Activated CD8-positive, alpha-beta T cell treated with anti-CD3 and anti-CD28 coated beads, Interleukin-2, amount 10 ng/mL, durations not matched to agents 7 days and 5 days (primary cell): ENCODE results near the gene MCTP2. TPM values are rescaled to one million over a fixed set of nuclear protein-coding genes. Genes with fewer than 3 reads are reported as not detected.

Source experiments
- ATAC-seq: fragments of 150-1000 bp; cut with Tn5 transposase; one replicate; pipeline ENCODE4 v1.10.0; 2021; ENCODE audit warnings: moderate library complexity
- CTCF ChIA-PET: fragments of 350-600 bp; sonication (Branson Sonifier 250); formaldehyde crosslinking; loops from one replicate; lab custom pipeline; 2021; ENCODE audit warnings: antibody characterized with exemption; lab: Charles Lee
- POLR2A ChIA-PET: fragments of 350-600 bp; sonication (Branson Sonifier 250); formaldehyde crosslinking; loops from one replicate; lab custom pipeline; 2021; ENCODE audit warnings: antibody characterized with exemption; lab: Charles Lee
- DNase-seq: peaks from one replicate; pipeline ENCODE4 v3.0.0-alpha.2; 2020
- H3K27ac Mint-ChIP-seq: one replicate; pipeline ENCODE4 v1.8.0; 2021; ENCODE audit warnings: mild to moderate bottlenecking, mixed read lengths
- H3K27me3 Mint-ChIP-seq: one replicate; pipeline ENCODE4 v1.8.0; 2021; ENCODE audit warnings: low read depth, mixed read lengths
- H3K36me3 Mint-ChIP-seq: one replicate; pipeline ENCODE4 v1.8.0; 2021; ENCODE audit warnings: low read depth, mixed read lengths
- H3K4me1 Mint-ChIP-seq: one replicate; pipeline ENCODE4 v1.8.0; 2021; ENCODE audit warnings: low read depth, mixed read lengths
- H3K4me3 Mint-ChIP-seq: one replicate; pipeline ENCODE4 v1.8.0; 2021; ENCODE audit warnings: mild to moderate bottlenecking, mixed read lengths
- H3K9me3 Mint-ChIP-seq: one replicate; pipeline ENCODE4 v1.8.0; 2022; ENCODE audit warnings: mixed read lengths; ENCODE audit not compliant: insufficient read depth
- total RNA-seq, 2 experiments: library from RNA; stranded (reverse); gene quantifications; one replicate each; pipeline ENCODE4 v1.2.3, GENCODE V29; 2021

MCTP2 gene
- total RNA-seq, 2 experiments from 2014 or later: 26.2 to 26.9 TPM

DNA sequence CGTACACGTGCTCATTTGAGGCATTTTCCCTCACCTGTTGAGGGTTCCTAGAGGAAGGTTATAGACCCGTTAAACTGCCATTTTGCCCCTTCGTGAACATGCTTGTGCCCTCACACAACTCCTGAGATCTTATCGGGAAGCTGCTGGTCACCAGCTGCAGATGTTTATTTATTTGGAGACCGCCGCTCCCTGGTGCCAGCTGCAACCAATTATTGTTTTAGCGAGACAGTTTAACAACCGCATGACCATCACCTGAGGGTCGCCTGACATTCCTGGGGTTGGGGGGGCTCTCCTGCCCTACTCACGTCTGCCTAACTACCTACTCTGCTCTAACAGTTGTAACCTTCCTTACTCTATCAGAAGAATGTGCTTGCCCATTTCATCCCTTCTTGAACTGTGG, 292.5 kb downstream of the MCTP2 start:
- CTCF ChIA-PET: no interaction called here

DNA sequence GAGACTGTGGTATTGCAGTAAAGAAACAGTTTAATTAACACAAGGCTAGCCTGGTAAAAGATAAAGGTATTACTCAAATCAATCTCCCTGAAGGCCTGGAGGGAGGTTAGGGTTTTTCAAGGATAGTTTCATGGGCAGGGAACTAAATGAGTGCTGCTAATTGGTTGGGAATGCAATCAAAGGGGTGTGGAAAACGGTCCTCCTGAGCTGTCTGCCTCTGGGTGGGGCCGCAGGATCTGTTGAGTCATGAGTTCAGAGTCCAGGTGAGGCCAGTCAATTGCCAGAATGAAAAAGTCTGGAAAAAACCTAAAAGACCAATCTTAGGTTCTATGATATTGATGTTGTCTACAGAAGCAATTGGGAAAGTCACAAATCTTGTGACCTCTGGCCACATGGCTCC, 293.2 kb downstream of the MCTP2 start:
- Mint-ChIP-seq H3K4me1 (no peaks in the 10 kb centered on the region), H3K27ac (no peak overlapping the region), H3K9me3 (no peaks in the 10 kb centered on the region), H3K27me3 (no peaks in the 10 kb centered on the region), H3K4me3 (no peak overlapping the region), H3K36me3 (no peaks in the 10 kb centered on the region)
- CTCF ChIA-PET: no interaction called here
- POLR2A ChIA-PET: no interaction called here
- no peak for DNase-seq
- ATAC-seq: no peak

More for the DNA sequence above, 292.5 kb downstream of the MCTP2 start:
- POLR2A ChIA-PET: no interaction called here
- DNase-seq: no peak
- no peak overlapping the region for H3K27ac Mint-ChIP-seq
- no peaks in the 10 kb centered on the region for H3K4me1 Mint-ChIP-seq
- no peak for ATAC-seq
- no peaks in the 10 kb centered on the region for H3K27me3 Mint-ChIP-seq
- H3K9me3 Mint-ChIP-seq: no peaks in the 10 kb centered on the region
- no peak overlapping the region for H3K4me3 Mint-ChIP-seq
- H3K36me3 Mint-ChIP-seq: no peaks in the 10 kb centered on the region

DNA sequence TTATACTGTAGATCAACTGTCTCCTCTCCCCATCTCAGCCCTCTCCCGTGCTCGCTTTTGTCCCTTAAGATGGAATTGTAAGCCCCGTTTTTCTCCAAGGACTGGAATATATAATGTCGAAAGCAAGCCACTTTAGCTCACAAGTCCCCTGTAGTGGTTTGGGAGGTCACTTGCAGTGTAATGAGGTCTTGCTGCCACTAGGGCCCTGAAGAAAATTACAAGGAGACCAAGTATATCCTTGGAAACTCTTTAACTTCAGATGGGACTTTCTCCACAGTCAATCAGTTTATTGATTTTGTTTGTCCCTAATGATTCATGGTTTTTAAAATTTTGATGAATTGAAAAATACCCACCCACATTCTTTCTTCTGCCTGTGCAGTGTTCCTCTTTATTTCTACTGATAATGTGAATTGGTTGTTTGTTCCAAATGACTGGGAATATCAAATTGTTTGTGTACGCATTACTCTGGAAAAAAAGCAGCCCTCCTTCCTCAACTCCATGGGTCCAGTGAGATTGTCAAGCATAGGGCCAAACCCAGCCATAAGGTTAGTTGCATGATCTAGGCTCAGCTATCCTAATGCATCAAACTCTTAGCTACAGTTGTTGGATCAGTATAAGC, 294.8 kb downstream of the MCTP2 start:
- Mint-ChIP-seq H3K9me3 (no peaks in the 10 kb centered on the region), H3K4me1 (no peaks in the 10 kb centered on the region), H3K4me3 (no peak overlapping the region), H3K27ac (no peak overlapping the region), H3K36me3 (no peaks in the 10 kb centered on the region), H3K27me3 (no peaks in the 10 kb centered on the region)
- ChIA-PET CTCF (interaction anchor here (1.1 kb wide), 1 partner anchor 203 kb away, joined by 4 read pairs; no protein-coding TSS in a partner anchor), POLR2A (no interaction called here)
- no peak for DNase-seq
- no peak for ATAC-seq

DNA sequence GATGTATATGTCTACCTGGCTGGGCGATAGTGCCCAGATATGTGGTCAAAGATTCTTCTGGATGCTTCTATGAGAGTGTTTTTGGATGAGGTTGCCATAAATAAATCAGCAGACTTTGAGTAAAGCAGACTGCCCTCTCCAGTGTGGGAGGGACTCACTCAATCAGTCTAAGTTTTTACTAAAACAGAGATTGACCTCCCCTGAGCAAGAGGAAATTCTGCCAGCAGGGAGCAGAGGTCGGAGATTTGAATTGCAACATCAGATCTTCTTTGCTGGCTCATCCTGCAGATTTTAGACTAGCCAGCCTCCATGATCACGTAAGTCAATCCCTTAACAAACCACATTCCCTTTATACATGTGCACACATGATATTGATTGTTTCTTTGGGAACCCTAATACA, 300.9 kb downstream of the MCTP2 start:
- Mint-ChIP-seq H3K9me3 (no peaks in the 10 kb centered on the region), H3K27ac (no peak overlapping the region), H3K27me3 (peaks cover 2% of the 10 kb centered on the region), H3K36me3 (no peaks in the 10 kb centered on the region), H3K4me1 (no peaks in the 10 kb centered on the region), H3K4me3 (no peak overlapping the region)
- ChIA-PET POLR2A (no interaction called here), CTCF (no interaction called here)
- ATAC-seq (no peak), DNase-seq (no peak)
